Endothelial cell (in vitro differentiated cells): ENCODE data around the gene SYNJ2BP. TPM values are rescaled to one million over a fixed set of nuclear protein-coding genes. Genes with fewer than 3 reads are reported as not detected.
"Not testable (repeated sequence)": the region's sequence is repeated elsewhere in the genome, so short reads cannot be mapped to it uniquely, and the experiment has no call there.

Experiments used
- DNase-seq: peaks from one replicate; pipeline ENCODE4 v3.0.0; 2021; ENCODE audit warnings: low spot score
- H3K27ac Mint-ChIP-seq: one replicate; pipeline ENCODE4 v1.8.0; 2021; ENCODE audit warnings: mixed read lengths, inconsistent platforms; ENCODE audit not compliant: unreplicated experiment
- H3K27me3 Mint-ChIP-seq: one replicate; pipeline ENCODE4 v1.8.0; 2021; ENCODE audit warnings: mild to moderate bottlenecking, moderate library complexity, mixed read lengths, inconsistent platforms; ENCODE audit not compliant: unreplicated experiment
- H3K36me3 Mint-ChIP-seq: one replicate; pipeline ENCODE4 v1.8.0; 2021; ENCODE audit warnings: mild to moderate bottlenecking, low read depth, mixed read lengths, inconsistent platforms; ENCODE audit not compliant: unreplicated experiment
- H3K4me1 Mint-ChIP-seq: one replicate; pipeline ENCODE4 v1.8.0; 2021; ENCODE audit warnings: mild to moderate bottlenecking, mixed read lengths, inconsistent platforms; ENCODE audit not compliant: unreplicated experiment
- H3K4me3 Mint-ChIP-seq: one replicate; pipeline ENCODE4 v1.8.0; 2021; ENCODE audit warnings: mild to moderate bottlenecking, mixed read lengths, inconsistent platforms; ENCODE audit not compliant: unreplicated experiment
- H3K9me3 Mint-ChIP-seq: one replicate; pipeline ENCODE4 v1.8.0; 2021; ENCODE audit warnings: mixed read lengths, inconsistent platforms; ENCODE audit not compliant: unreplicated experiment
- total RNA-seq: library from RNA; stranded (reverse); fragmentation: NEBNext Ultra II Directional; extraction: Animal tissue kit (Norgen Biotek cat#: 25700); gene quantifications from one replicate; pipeline ENCODE4 v1.2.1, GENCODE V29; 2021; ENCODE audit not compliant: unreplicated experiment
- TF ChIP-seq, protein P1 (sequence below): fragments of 200-600 bp; sonication (generic); IDR thresholded peaks from one replicate; pipeline ENCODE4 v1.5.0; 2021; ENCODE audit warnings: antibody characterized with exemption; ENCODE audit not compliant: unreplicated experiment

SYNJ2BP gene
- total RNA-seq, 1 donor from 2014 or later, result 24.2 TPM

DNA sequence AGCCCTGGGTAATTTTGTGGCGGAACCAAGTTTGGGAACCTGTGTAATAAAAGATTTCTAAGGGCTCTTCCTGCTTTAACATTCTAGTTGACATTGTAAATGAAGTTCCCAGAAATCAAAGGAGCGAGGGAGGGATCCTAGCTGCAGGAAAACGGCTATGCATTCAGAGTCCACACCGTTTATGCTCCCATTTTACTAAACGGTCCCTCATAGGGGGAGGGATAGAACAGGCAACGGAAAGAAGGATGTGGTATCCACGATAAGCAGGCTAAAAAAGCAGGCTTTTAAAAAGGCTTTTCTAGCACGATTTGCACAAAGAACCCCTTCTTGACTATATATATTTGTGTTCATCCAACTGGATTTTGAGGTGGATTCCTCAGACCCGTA lies 559 bp downstream of the SYNJ2BP start:
- TF ChIP-seq, protein P1, sequence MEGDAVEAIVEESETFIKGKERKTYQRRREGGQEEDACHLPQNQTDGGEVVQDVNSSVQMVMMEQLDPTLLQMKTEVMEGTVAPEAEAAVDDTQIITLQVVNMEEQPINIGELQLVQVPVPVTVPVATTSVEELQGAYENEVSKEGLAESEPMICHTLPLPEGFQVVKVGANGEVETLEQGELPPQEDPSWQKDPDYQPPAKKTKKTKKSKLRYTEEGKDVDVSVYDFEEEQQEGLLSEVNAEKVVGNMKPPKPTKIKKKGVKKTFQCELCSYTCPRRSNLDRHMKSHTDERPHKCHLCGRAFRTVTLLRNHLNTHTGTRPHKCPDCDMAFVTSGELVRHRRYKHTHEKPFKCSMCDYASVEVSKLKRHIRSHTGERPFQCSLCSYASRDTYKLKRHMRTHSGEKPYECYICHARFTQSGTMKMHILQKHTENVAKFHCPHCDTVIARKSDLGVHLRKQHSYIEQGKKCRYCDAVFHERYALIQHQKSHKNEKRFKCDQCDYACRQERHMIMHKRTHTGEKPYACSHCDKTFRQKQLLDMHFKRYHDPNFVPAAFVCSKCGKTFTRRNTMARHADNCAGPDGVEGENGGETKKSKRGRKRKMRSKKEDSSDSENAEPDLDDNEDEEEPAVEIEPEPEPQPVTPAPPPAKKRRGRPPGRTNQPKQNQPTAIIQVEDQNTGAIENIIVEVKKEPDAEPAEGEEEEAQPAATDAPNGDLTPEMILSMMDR, result no peak
- no peaks in the 10 kb centered on the region for H3K9me3 Mint-ChIP-seq
- no peaks in the 10 kb centered on the region for H3K36me3 Mint-ChIP-seq
- DNase-seq, result no peak
- peak overlapping the region; percentile 94 for H3K27ac Mint-ChIP-seq
- peak overlapping the region; percentile 99 for H3K4me3 Mint-ChIP-seq
- H3K27me3 Mint-ChIP-seq, result no peaks in the 10 kb centered on the region
- peaks cover 14% of the 10 kb centered on the region for H3K4me1 Mint-ChIP-seq

DNA sequence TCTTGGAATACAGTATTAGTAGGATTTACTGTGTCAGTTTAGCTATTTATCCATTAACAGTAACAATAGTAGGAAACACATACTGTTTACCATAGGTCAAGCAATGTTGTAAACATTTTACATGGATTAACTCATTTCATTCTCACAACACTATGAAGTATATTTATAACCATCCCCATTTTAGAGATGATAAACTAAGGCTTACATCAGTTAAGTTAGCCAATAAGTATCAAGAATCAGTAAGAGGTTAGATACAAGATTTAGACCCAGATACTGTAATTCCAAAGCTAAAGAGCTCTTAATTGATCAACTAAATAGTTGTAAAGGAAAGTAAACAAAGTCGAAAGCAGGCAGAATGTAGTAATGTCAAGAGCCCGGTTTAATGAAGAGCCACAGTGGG lies 1.1 kb downstream of the SYNJ2BP start:
- H3K36me3 Mint-ChIP-seq, result no peaks in the 10 kb centered on the region
- H3K27ac Mint-ChIP-seq, result peak overlapping the region; percentile 78
- H3K27me3 Mint-ChIP-seq, result no peaks in the 10 kb centered on the region
- H3K9me3 Mint-ChIP-seq, result no peaks in the 10 kb centered on the region
- TF ChIP-seq, protein P1, result no peak
- peak overlapping the region; percentile 99 for H3K4me3 Mint-ChIP-seq
- DNase-seq, result no peak
- peaks cover 14% of the 10 kb centered on the region for H3K4me1 Mint-ChIP-seq

DNA sequence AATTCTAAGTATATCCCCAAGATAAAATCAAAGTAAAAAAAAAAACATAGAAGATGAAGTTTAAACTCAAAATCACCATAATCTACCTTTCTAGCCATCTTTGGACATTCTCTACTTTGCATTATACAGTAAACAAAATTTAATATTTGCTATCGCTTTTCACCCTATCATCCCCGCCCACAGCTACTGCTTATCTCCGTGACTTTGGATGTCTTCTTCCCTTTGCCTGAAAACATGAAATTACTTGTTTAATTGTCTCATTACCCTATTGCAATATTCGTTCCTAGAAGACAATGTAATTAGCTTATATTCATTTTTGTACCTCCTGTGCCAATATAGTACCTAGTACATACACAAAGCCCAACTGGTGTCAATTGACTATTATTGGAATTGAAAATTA lies 9.3 kb downstream of the SYNJ2BP start:
- Mint-ChIP-seq H3K9me3 (no peaks in the 10 kb centered on the region), H3K27ac (no peak overlapping the region), H3K4me3 (no peak overlapping the region), H3K27me3 (no peaks in the 10 kb centered on the region), H3K36me3 (peaks cover 6% of the 10 kb centered on the region), H3K4me1 (peaks cover 3% of the 10 kb centered on the region)
- DNase-seq, result no peak
- TF ChIP-seq, protein P1, result no peak

DNA sequence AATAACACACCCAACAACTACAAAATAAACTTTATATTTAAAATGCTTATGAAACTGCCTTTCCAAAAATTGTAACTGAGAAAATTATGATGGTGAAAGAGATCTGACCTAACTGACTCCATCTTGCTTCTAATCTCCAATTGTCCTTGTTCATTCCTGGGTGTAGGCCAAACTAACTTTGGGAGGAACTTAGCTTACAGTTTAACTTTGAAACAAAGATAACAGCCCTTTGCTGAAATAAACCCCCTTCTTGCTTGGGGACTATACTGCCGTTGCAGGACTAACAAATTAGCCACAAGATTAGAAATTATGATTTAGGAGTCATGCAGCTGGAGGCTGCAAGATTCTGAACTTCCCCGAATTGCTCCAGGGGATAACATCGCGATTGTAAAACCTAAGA lies 10.7 kb downstream of the SYNJ2BP start:
- not testable (repeated sequence) for H3K27me3 Mint-ChIP-seq, H3K27ac Mint-ChIP-seq, H3K9me3 Mint-ChIP-seq, H3K4me3 Mint-ChIP-seq, H3K4me1 Mint-ChIP-seq, DNase-seq, H3K36me3 Mint-ChIP-seq

DNA sequence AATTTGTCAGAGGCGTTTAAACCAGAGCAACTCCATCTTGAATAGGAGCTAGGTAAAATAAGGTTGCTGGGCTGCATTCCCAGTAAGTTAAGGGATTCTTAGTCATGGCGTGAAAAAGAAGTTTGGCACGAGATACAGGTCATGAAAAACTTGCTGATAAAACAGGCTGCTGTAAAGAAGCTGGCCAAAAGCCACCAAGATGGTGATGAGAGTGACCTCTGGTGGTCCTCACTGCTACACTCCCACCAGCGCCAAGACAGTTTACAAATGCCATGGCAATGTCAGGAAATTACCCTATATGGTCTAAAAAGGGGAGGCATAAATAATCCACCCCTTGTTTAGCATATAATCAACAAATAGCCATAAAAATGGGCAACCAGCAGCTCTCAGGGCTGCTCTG lies 13.6 kb downstream of the SYNJ2BP start:
- H3K4me1 Mint-ChIP-seq, H3K27me3 Mint-ChIP-seq, H3K9me3 Mint-ChIP-seq, H3K36me3 Mint-ChIP-seq, H3K4me3 Mint-ChIP-seq: not testable (repeated sequence)
- H3K27ac Mint-ChIP-seq, result peak overlapping the region; percentile 9
- DNase-seq, result peak; percentile 31

DNA sequence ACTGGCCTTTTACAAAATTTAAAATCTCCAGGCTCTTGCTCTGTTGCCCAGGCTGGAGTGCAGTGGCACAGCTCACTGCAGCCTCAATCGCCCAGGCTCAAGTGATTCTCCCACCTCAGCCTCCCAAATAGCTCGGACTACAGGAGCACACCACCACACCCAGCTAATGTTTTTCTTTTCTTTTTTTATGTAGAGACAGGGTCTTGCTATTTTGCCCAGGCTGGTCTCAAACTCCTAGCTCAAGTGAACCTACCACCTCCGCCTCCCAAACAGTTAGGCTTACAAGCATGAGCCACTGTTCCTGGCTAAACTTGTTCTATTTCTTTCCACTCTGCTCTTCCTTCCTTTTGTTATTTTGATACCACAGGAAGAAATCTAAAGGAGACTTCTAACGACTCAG lies 15.2 kb downstream of the SYNJ2BP start:
- Mint-ChIP-seq H3K9me3 (no peaks in the 10 kb centered on the region), H3K27me3 (peaks cover 2% of the 10 kb centered on the region), H3K36me3 (peaks cover 13% of the 10 kb centered on the region), H3K4me1 (peaks cover 3% of the 10 kb centered on the region), H3K27ac (no peak overlapping the region), H3K4me3 (no peak overlapping the region)
- TF ChIP-seq, protein P1, result no peak
- DNase-seq, result no peak
